Skeletal muscle tissue (tissue), 4 donors: Measurements from ENCODE around the gene KDM4B. TPM values are rescaled to one million over a fixed set of nuclear protein-coding genes. Genes with fewer than 3 reads are reported as not detected.
A peak's percentile ranks its signal among the peaks of the same experiment; 100 is the strongest.

Experiments
- H3K27ac ChIP-seq: one replicate; pipeline ENCODE4 v1.7.0; 2013; ENCODE audit warnings: mild to moderate bottlenecking, low read depth, low read length, inconsistent platforms
- H3K27me3 ChIP-seq, 3 donors: one replicate each; pipeline ENCODE4 v1.7.0; 2013; ENCODE audit warnings: low read length in 3 of 3; ENCODE audit not compliant: control insufficient read depth in 3 of 3, insufficient read depth in 3 of 3
- H3K36me3 ChIP-seq, 3 donors: one replicate each; pipeline ENCODE4 v1.7.0; 2013; ENCODE audit warnings: low read length in 3 of 3; ENCODE audit not compliant: control insufficient read depth in 3 of 3, insufficient read depth in 3 of 3
- H3K4me1 ChIP-seq, 3 donors: one replicate each; pipeline ENCODE4 v1.7.0; 2013; ENCODE audit warnings: low read length in 3 of 3, mild to moderate bottlenecking in 3 of 3; ENCODE audit not compliant: control insufficient read depth in 3 of 3, insufficient read depth in 3 of 3
- H3K4me3 ChIP-seq, 3 donors: one replicate each; pipeline ENCODE4 v1.7.0; 2013; ENCODE audit warnings: low read length in 3 of 3
- H3K9ac ChIP-seq, 3 donors: one replicate each; pipeline ENCODE4 v1.7.0; 2013; ENCODE audit warnings: low read length in 3 of 3, mild to moderate bottlenecking in 3 of 3, moderate library complexity in 2 of 3, low read depth in 1 of 3
- H3K9me3 ChIP-seq, 3 donors: one replicate each; pipeline ENCODE4 v1.7.0; 2013; ENCODE audit warnings: low read length in 3 of 3; ENCODE audit not compliant: control insufficient read depth in 3 of 3
- total RNA-seq: library from RNA; depleted of rRNA; stranded (reverse); fragments of >200 nt; gene quantifications from one replicate; pipeline ENCODE4 v1.2.3, GENCODE V29; 2014
- donor health status: Osteomylitis.

Gene KDM4B
- total RNA-seq, 1 donor from 2014 or later, result 11.5 TPM

- no peak overlapping the region for H3K27ac ChIP-seq
- H3K36me3 ChIP-seq, result no peaks in the 10 kb centered on the region
These were observed 2.3 kb upstream of the KDM4B start for GRCh38 chr19:4966591-4966990.

GRCh38 chr19:4967738-4968461 lies 1.0 kb upstream of the KDM4B start:
- no peaks in the 10 kb centered on the region for H3K9me3 ChIP-seq
- peaks cover 28 to 40% (median 37%) of the 10 kb centered on the region in 3 donors for H3K4me1 ChIP-seq
- peak overlapping the region; percentile 76 to 90 (median 85) for H3K4me3 ChIP-seq
- H3K36me3 ChIP-seq, result no peaks in the 10 kb centered on the region
- H3K27me3 ChIP-seq, result no peaks in the 10 kb centered on the region
- peak overlapping the region; percentile 79 for H3K27ac ChIP-seq
- peak overlapping the region; percentile 67 to 84 (median 74) for H3K9ac ChIP-seq

More at GRCh38 chr19:4966591-4966990, 2.3 kb upstream of the KDM4B start:
- H3K27me3 ChIP-seq, result no peaks in the 10 kb centered on the region
- H3K9ac ChIP-seq, result no peak overlapping the region
- no peak overlapping the region for H3K4me3 ChIP-seq
- H3K9me3 ChIP-seq, result no peaks in the 10 kb centered on the region
- H3K4me1 ChIP-seq, result peaks cover 22 to 27% (median 26%) of the 10 kb centered on the region in 3 donors

- Histone ChIP-seq H3K4me3 (peak overlapping the region; percentile 73 to 77 (median 74)), H3K9ac (peak overlapping the region; percentile 70 to 82 (median 71)), H3K9me3 (no peaks in the 10 kb centered on the region), H3K27ac (peak overlapping the region; percentile 58), H3K36me3 (no peaks in the 10 kb centered on the region), H3K27me3 (no peaks in the 10 kb centered on the region), H3K4me1 (peaks cover 28 to 41% (median 39%) of the 10 kb centered on the region in 3 donors)
These were observed 419 bp downstream of the KDM4B start for GRCh38 chr19:4969292-4969771.

- peaks cover 29 to 45% (median 43%) of the 10 kb centered on the region in 3 donors for H3K4me1 ChIP-seq
- H3K27ac ChIP-seq, result peak overlapping the region; percentile 58
- no peaks in the 10 kb centered on the region for H3K9me3 ChIP-seq
- peak overlapping the region; percentile 70 to 82 (median 71) for H3K9ac ChIP-seq
- no peaks in the 10 kb centered on the region for H3K36me3 ChIP-seq
- H3K27me3 ChIP-seq, result no peaks in the 10 kb centered on the region
- peak overlapping the region; percentile 73 to 77 (median 74) for H3K4me3 ChIP-seq
These were observed 1.0 kb downstream of the KDM4B start for GRCh38 chr19:4969772-4970531.

GRCh38 chr19:4970558-4971423 lies 1.9 kb downstream of the KDM4B start:
- Histone ChIP-seq H3K4me3 (peak overlapping the region; percentile 73 to 77 (median 74)), H3K9me3 (no peaks in the 10 kb centered on the region), H3K9ac (peak overlapping the region; percentile 70 to 82 (median 71)), H3K36me3 (no peaks in the 10 kb centered on the region), H3K27ac (peak overlapping the region; percentile 58), H3K4me1 (peaks cover 34 to 51% (median 48%) of the 10 kb centered on the region in 3 donors), H3K27me3 (no peaks in the 10 kb centered on the region)

GRCh38 chr19:4971424-4971793 lies 2.5 kb downstream of the KDM4B start:
- Histone ChIP-seq H3K27ac (peak overlapping the region; percentile 58), H3K36me3 (no peaks in the 10 kb centered on the region), H3K9ac (peak overlapping the region; percentile 53 to 82 (median 70)), H3K4me3 (peak overlapping the region; percentile 73 to 77 (median 74)), H3K4me1 (peaks cover 39 to 55% (median 53%) of the 10 kb centered on the region in 3 donors), H3K9me3 (no peaks in the 10 kb centered on the region), H3K27me3 (no peaks in the 10 kb centered on the region)

GRCh38 chr19:4971816-4972495 lies 3.0 kb downstream of the KDM4B start:
- Histone ChIP-seq H3K4me1 (peaks cover 44 to 61% (median 59%) of the 10 kb centered on the region in 3 donors), H3K4me3 (peak overlapping the region in 2 of 3 donors; percentile 73 to 74), H3K9me3 (no peaks in the 10 kb centered on the region), H3K9ac (peak overlapping the region; percentile 22 to 54 (median 25)), H3K27ac (peak overlapping the region; percentile 58), H3K36me3 (no peaks in the 10 kb centered on the region), H3K27me3 (no peaks in the 10 kb centered on the region)

GRCh38 chr19:4972509-4973230 lies 3.8 kb downstream of the KDM4B start:
- H3K27ac ChIP-seq, result no peak overlapping the region

More at GRCh38 chr19:4972509-4973230, 3.8 kb downstream of the KDM4B start:
- Histone ChIP-seq H3K4me3 (no peak overlapping the region), H3K36me3 (peaks cover 0 to 3% (median 0%) of the 10 kb centered on the region in 3 donors), H3K9ac (peak overlapping the region; percentile 22 to 54 (median 25)), H3K27me3 (no peaks in the 10 kb centered on the region), H3K4me1 (peaks cover 51 to 68% (median 66%) of the 10 kb centered on the region in 3 donors), H3K9me3 (no peaks in the 10 kb centered on the region)
